GM21515 (cell line): ENCODE data around the gene PRKG1.
"Not testable (repeated sequence)": the region's sequence is repeated elsewhere in the genome, so short reads cannot be mapped to it uniquely, and the experiment has no call there.

Experiments used
- ATAC-seq: cut with Tn5 transposase; IDR thresholded peaks from one replicate; pipeline ENCODE4 v1.9.1; 2021; ENCODE audit not compliant: unreplicated experiment

Gene PRKG1

GRCh38 chr10:51567271-51567670 is 493.0 kb downstream of the PRKG1 start:
- ATAC-seq, result no peak

GRCh38 chr10:51569467-51569866 is 495.2 kb downstream of the PRKG1 start:
- no peak for ATAC-seq

GRCh38 chr10:51574248-51575048 is 500.2 kb downstream of the PRKG1 start:
- no peak for ATAC-seq

GRCh38 chr10:51581196-51581595 is 506.9 kb downstream of the PRKG1 start:
- not testable (repeated sequence) for ATAC-seq

- ATAC-seq, result no peak
These were observed 509.7 kb downstream of the PRKG1 start for GRCh38 chr10:51583976-51584375.

GRCh38 chr10:51585742-51586141 is 511.5 kb downstream of the PRKG1 start:
- no peak for ATAC-seq

GRCh38 chr10:51588984-51589383 is 514.7 kb downstream of the PRKG1 start:
- ATAC-seq, result no peak

GRCh38 chr10:51590818-51591217 is 516.5 kb downstream of the PRKG1 start:
- ATAC-seq, result no peak

- ATAC-seq, result no peak
These were observed 522.4 kb downstream of the PRKG1 start for GRCh38 chr10:51596695-51597094.

- no peak for ATAC-seq
These were observed 525.4 kb downstream of the PRKG1 start for GRCh38 chr10:51599647-51600046.

- ATAC-seq, result no peak
These were observed 528.0 kb downstream of the PRKG1 start for GRCh38 chr10:51602326-51602725.

- ATAC-seq, result no peak
These were observed 530.3 kb downstream of the PRKG1 start for GRCh38 chr10:51604579-51604978.

- ATAC-seq, result no peak
These were observed 532.7 kb downstream of the PRKG1 start for GRCh38 chr10:51606825-51607462.

GRCh38 chr10:51607463-51607835 is 533.2 kb downstream of the PRKG1 start:
- ATAC-seq, result no peak

- ATAC-seq, result no peak
These were observed 533.9 kb downstream of the PRKG1 start for GRCh38 chr10:51608211-51608610.

- no peak for ATAC-seq
These were observed 541.5 kb downstream of the PRKG1 start for GRCh38 chr10:51615764-51616298.

- no peak for ATAC-seq
These were observed 543.4 kb downstream of the PRKG1 start for GRCh38 chr10:51617576-51618235.

GRCh38 chr10:51619365-51619764 is 545.1 kb downstream of the PRKG1 start:
- no peak for ATAC-seq

GRCh38 chr10:51620131-51620530 is 545.8 kb downstream of the PRKG1 start:
- no peak for ATAC-seq

- no peak for ATAC-seq
These were observed 549.7 kb downstream of the PRKG1 start for GRCh38 chr10:51624013-51624412.

- ATAC-seq, result no peak
These were observed 555.8 kb downstream of the PRKG1 start for GRCh38 chr10:51629934-51630639.
